Endothelial cell of umbilical vein (primary cell): ENCODE measurements around the gene SCARF2. TPM values are rescaled to one million over a fixed set of nuclear protein-coding genes. Genes with fewer than 3 reads are reported as not detected.
"Not testable (repeated sequence)": the region's sequence is repeated elsewhere in the genome, so short reads cannot be mapped to it uniquely, and the experiment has no call there.

ENCODE experiments used
- BruUV-seq: library from RNA; stranded (reverse); fragments of 400-500 nt; replicated peaks from 2 replicates; lab custom pipeline; 2021; lab: Mats Ljungman, UMichigan
- CTCF ChIA-PET: fragments of 300-600, 350-600 bp; sonication (Branson Sonifier 250); formaldehyde crosslinking; loops from one replicate; lab custom pipeline; 2021; ENCODE audit warnings: antibody characterized with exemption, inconsistent platforms; lab: Charles Lee
- POLR2A ChIA-PET: fragments of 300-600, 350-600 bp; sonication (Branson Sonifier 250); formaldehyde crosslinking; loops from one replicate; lab custom pipeline; 2021; ENCODE audit warnings: antibody characterized with exemption, inconsistent platforms; lab: Charles Lee
- DNase-seq: peaks from one replicate; pipeline ENCODE4 v3.0.0-alpha.2; 2011; ENCODE audit warnings: low read depth, low spot score
- FAIRE-seq: peaks from 2 replicates; lab custom pipeline; 2011; peaks lifted over from hg19 to GRCh38; lab: Jason Lieb, UNC
- H2AFZ ChIP-seq: 2 replicates; pipeline ENCODE4 v1.6.0; 2012; ENCODE audit warnings: low read depth, low read length, control low read depth, inconsistent platforms
- H3K27ac ChIP-seq: 2 replicates; pipeline ENCODE4 v1.5.1; 2011; ENCODE audit warnings: low read depth, mild to moderate bottlenecking, control low read depth, low read length, moderate library complexity; ENCODE audit not compliant: insufficient read depth
- H3K27me3 ChIP-seq, 2 experiments: 2 replicates each; pipeline versions ENCODE4 v1.6.0 to v1.6.1; 2011; ENCODE audit warnings: low read length in 2 of 2, mixed read lengths in 1 of 2; ENCODE audit not compliant: control insufficient read depth in 2 of 2, insufficient read depth in 2 of 2
- H3K36me3 ChIP-seq, 2 experiments: 2 replicates in 1 of 2; 3 replicates in 1 of 2; pipeline ENCODE4 v1.5.1; 2011; ENCODE audit warnings: low read length in 2 of 2, mild to moderate bottlenecking in 1 of 2, moderate library complexity in 1 of 2; ENCODE audit not compliant: control insufficient read depth in 2 of 2, insufficient read depth in 2 of 2; ENCODE audit errors: extremely low read depth in 1 of 2
- H3K4me1 ChIP-seq: 3 replicates; pipeline ENCODE4 v1.5.1; 2011; ENCODE audit warnings: mild to moderate bottlenecking, low read length; ENCODE audit not compliant: control insufficient read depth, insufficient read depth; ENCODE audit errors: extremely low read depth
- H3K4me2 ChIP-seq: 2 replicates; pipeline ENCODE4 v1.6.1; 2011; ENCODE audit warnings: low read length, control low read depth, mixed read lengths; ENCODE audit not compliant: insufficient read depth
- H3K4me3 ChIP-seq, 3 experiments: fragments of 200-600 bp in 1 of 3; sonication (generic), shearing (Covaris generic) in 1 of 3; replicated peaks in 1 of 3; 2 replicates each; pipeline ENCODE4 v1.5.1; 2011 to 2016; ENCODE audit warnings: control low read depth in 3 of 3, low read length in 3 of 3, mild to moderate bottlenecking in 2 of 3, inconsistent platforms in 1 of 3, low read depth in 1 of 3, moderate library complexity in 1 of 3; ENCODE audit not compliant: insufficient read depth in 1 of 3
- H3K79me2 ChIP-seq: 2 replicates; pipeline ENCODE4 v1.6.0; 2012; ENCODE audit warnings: low read length, inconsistent platforms; ENCODE audit not compliant: control insufficient read depth, insufficient read depth
- H3K9ac ChIP-seq: replicated peaks from 2 replicates; pipeline ENCODE3; 2011; ENCODE audit warnings: low read length, control low read depth; ENCODE audit not compliant: insufficient read depth; ENCODE audit errors: extremely low read depth
- H3K9me1 ChIP-seq: replicated peaks from 3 replicates; pipeline ENCODE4 v1.6.0; 2011; ENCODE audit warnings: mild to moderate bottlenecking, low read length; ENCODE audit not compliant: control insufficient read depth, insufficient read depth; ENCODE audit errors: extremely low read depth
- H3K9me3 ChIP-seq: replicated peaks from 2 replicates; pipeline ENCODE4 v1.5.1; 2012; ENCODE audit warnings: low read length, inconsistent platforms; ENCODE audit not compliant: control insufficient read depth, insufficient read depth
- H4K20me1 ChIP-seq: replicated peaks from 2 replicates; pipeline ENCODE3; 2011; ENCODE audit warnings: mild to moderate bottlenecking, low read length; ENCODE audit not compliant: control insufficient read depth, insufficient read depth; ENCODE audit errors: extremely low read depth
- CTCF ChIP-seq, 2 donors: IDR thresholded peaks; 1 replicate in 1 of 2; 2 replicates in 1 of 2; pipeline ENCODE4 v1.5.1; 2011; ENCODE audit warnings: low read length in 2 of 2, mild to moderate bottlenecking in 2 of 2, moderate library complexity in 2 of 2, control low read depth in 1 of 2, inconsistent platforms in 1 of 2, low read depth in 1 of 2; ENCODE audit not compliant: insufficient read depth in 1 of 2; ENCODE audit errors: extremely low read depth in 1 of 2
- MYC ChIP-seq: IDR thresholded peaks from one replicate; pipeline ENCODE4 v1.6.1; 2011; ENCODE audit warnings: mild to moderate bottlenecking, low read depth, low read length
- dilution Hi-C: fragments of 300-500 bp; cut with MboI; formaldehyde crosslinking; loops from one replicate; pipeline ENCODE4 v1.15.0; 2019; ENCODE audit warnings: low sequenced_read_pairs; ENCODE audit not compliant: extremely low pct_ligation_motif_present
- intact Hi-C: fragments of 100-400 bp; cut with micrococcal nuclease; formaldehyde crosslinking; loops from one replicate; pipeline ENCODE4 v1.10.0; 2022
- polyA plus RNA-seq, 4 experiments: library from polyadenylated mRNA; depleted of rRNA in 3 of 4; stranded (reverse) in 3 of 4; unstranded in 1 of 4; fragments of >200 nt; gene quantifications; 2 replicates each; pipeline versions ENCODE4 v1.2.1 to v1.2.3, GENCODE V29; 2011 to 2012; ENCODE audit warnings: missing spikeins in 1 of 4
- total RNA-seq: library from RNA; stranded (reverse); gene quantifications from 2 replicates; pipeline ENCODE4 v1.2.3, GENCODE V29; 2021

SCARF2 gene
- total and polyA plus RNA-seq, 2 donors (not counting 3 experiments of a cell fraction or from before 2014, with no cell fraction given), result 15.7 to 20.1 TPM

GRCh38 chr22:20472629-20473442 lies 35.2 kb upstream of the SCARF2 start:
- ChIA-PET CTCF (interaction anchor here (1.7 kb wide), 1 partner anchor 54 kb away, joined by 4 read pairs; no protein-coding TSS in a partner anchor), POLR2A (no interaction called here)
- BruUV-seq, result no TSS peak
- H3K79me2 ChIP-seq, result no peaks in the 10 kb centered on the region
- H3K4me2 ChIP-seq, result no peak overlapping the region
- no peak overlapping the region for H3K27ac ChIP-seq
- H3K27me3 ChIP-seq, result no peaks in the 10 kb centered on the region
- no peaks in the 10 kb centered on the region for H3K36me3 ChIP-seq
- dilution Hi-C loops, result no loop called here
- H4K20me1 ChIP-seq, result no peaks in the 10 kb centered on the region
- H3K9me3 ChIP-seq, result no peaks in the 10 kb centered on the region
- intact Hi-C loops, result no loop called here
- no peak overlapping the region for H3K4me3 ChIP-seq
- TF ChIP-seq CTCF (IDR thresholded peaks at IDR 0.05; ENCODE audit: extremely low read depth in 1 of 2, insufficient read depth in 1 of 2, low read depth in 1 of 2, low read length in 2 of 2), result no peak
- FAIRE-seq (no peak), DNase-seq (no peak)
- no peak overlapping the region for H2AFZ ChIP-seq
- no peaks in the 10 kb centered on the region for H3K4me1 ChIP-seq
- no peak overlapping the region for H3K9ac ChIP-seq
- H3K9me1 ChIP-seq, result no peaks in the 10 kb centered on the region

GRCh38 chr22:20471126-20471833 lies 33.7 kb upstream of the SCARF2 start:
- no peak for TF ChIP-seq MYC
- no peak overlapping the region for H3K4me3 ChIP-seq
- dilution Hi-C loops (no loop called here), intact Hi-C loops (no loop called here)
- no peak overlapping the region for H2AFZ ChIP-seq
- no peak for FAIRE-seq
- H4K20me1 ChIP-seq, result no peaks in the 10 kb centered on the region
- no peaks in the 10 kb centered on the region for H3K79me2 ChIP-seq
- no peak for DNase-seq
- no peak overlapping the region for H3K4me2 ChIP-seq
- H3K9me1 ChIP-seq, result no peaks in the 10 kb centered on the region
- CTCF ChIA-PET, result no interaction called here
- no peaks in the 10 kb centered on the region for H3K4me1 ChIP-seq
- no peak overlapping the region for H3K27ac ChIP-seq
- H3K27me3 ChIP-seq, result no peaks in the 10 kb centered on the region
- no peak overlapping the region for H3K9ac ChIP-seq
- H3K36me3 ChIP-seq, result no peaks in the 10 kb centered on the region
- H3K9me3 ChIP-seq, result no peaks in the 10 kb centered on the region
- BruUV-seq, result no TSS peak
- POLR2A ChIA-PET, result no interaction called here

- DNase-seq, intact Hi-C loops, H2AFZ ChIP-seq, BruUV-seq, H3K4me3 ChIP-seq, H3K27ac ChIP-seq, H3K9me1 ChIP-seq, H3K27me3 ChIP-seq, dilution Hi-C loops, H3K4me1 ChIP-seq, POLR2A ChIA-PET, H4K20me1 ChIP-seq, H3K36me3 ChIP-seq, H3K4me2 ChIP-seq, H3K9ac ChIP-seq, H3K9me3 ChIP-seq, H3K79me2 ChIP-seq, FAIRE-seq: not testable (repeated sequence)
- CTCF ChIA-PET, result interaction anchor here (0.8 kb wide), 1 partner anchor 52 kb away, joined by 4 read pairs; no protein-coding TSS in a partner anchor
Observed at GRCh38 chr22:20470525-20470924, 32.9 kb upstream of the SCARF2 start.
